Tibial nerve (tissue), 4 donors: ENCODE data around the gene AUTS2.

Experiments
- CTCF ChIP-seq, 5 experiments: fragments of 200-600 bp in 3 of 5; fragments of 450-650 bp in 2 of 5; sonication (generic) in 3 of 5; IDR thresholded peaks; one replicate each; pipeline ENCODE4 v1.5.1; 2016 to 2019; ENCODE audit warnings: antibody characterized with exemption in 5 of 5, mild to moderate bottlenecking in 3 of 5, moderate library complexity in 2 of 5
- EP300 ChIP-seq, 2 donors: sonication (generic); formaldehyde crosslinking; IDR thresholded peaks; one replicate each; pipeline ENCODE4 v1.6.1; 2017; ENCODE audit warnings: antibody characterized with exemption in 2 of 2, mild to moderate bottlenecking in 1 of 2
- POLR2A ChIP-seq, 2 donors: fragments of 450-650 bp; IDR thresholded peaks; one replicate each; pipeline ENCODE4 v1.6.1; 2017; ENCODE audit warnings: antibody characterized with exemption in 2 of 2, mild to moderate bottlenecking in 2 of 2, moderate library complexity in 2 of 2

GRCh38 chr7:69723663-69724062 is 125.4 kb downstream of the AUTS2 start:
- TF ChIP-seq CTCF (IDR thresholded peaks at IDR 0.05) = no peak
- TF ChIP-seq POLR2A (IDR thresholded peaks at IDR 0.05) = no peak
- no peak for TF ChIP-seq EP300 (IDR thresholded peaks at IDR 0.05)
